HepG2 (cell line): Measurements from ENCODE around the gene RELL1. TPM values are rescaled to one million over a fixed set of nuclear protein-coding genes. Genes with fewer than 3 reads are reported as not detected.
A peak's percentile ranks its signal among the peaks of the same experiment; 100 is the strongest.

ENCODE experiments used
- AHR ChIP-seq: IDR thresholded peaks from 2 replicates; pipeline ENCODE4 v1.6.1; 2018; ENCODE audit warnings: missing genetic modification reagents, missing compliant biosample characterization
- ATF3 ChIP-seq: sonication (generic); formaldehyde crosslinking; IDR thresholded peaks from 2 replicates; pipeline ENCODE4 v1.4.0; 2020; ENCODE audit warnings: missing genetic modification reagents
- CTCF ChIP-seq: sonication (generic); formaldehyde crosslinking; IDR thresholded peaks from 2 replicates; pipeline ENCODE4 v1.5.0; 2020; ENCODE audit warnings: mild to moderate bottlenecking, missing genetic modification reagents, moderate library complexity
- ERF ChIP-seq: IDR thresholded peaks from 2 replicates; pipeline ENCODE4 v1.6.1; 2018; ENCODE audit warnings: missing biosample characterization, missing genetic modification reagents
- GABPA ChIP-seq, 2 experiments: IDR thresholded peaks; 2 replicates each; pipeline ENCODE4 v1.6.1; 2011 to 2016; ENCODE audit warnings: low read depth in 2 of 2, low read length in 1 of 2, missing biosample characterization in 1 of 2, missing genetic modification characterization in 1 of 2
- HNRNPL ChIP-seq: fragments of 200-400 bp; formaldehyde crosslinking; IDR thresholded peaks from 2 replicates; pipeline ENCODE4 v1.6.1; 2017; ENCODE audit warnings: mild to moderate bottlenecking, low read depth, low read length
- HOXD1 ChIP-seq: sonication (generic); formaldehyde crosslinking; IDR thresholded peaks from 2 replicates; pipeline ENCODE4 v1.5.0; 2020; ENCODE audit warnings: missing genetic modification reagents
- JDP2 ChIP-seq: sonication (generic); formaldehyde crosslinking; IDR thresholded peaks from 2 replicates; pipeline ENCODE4 v1.8.1; 2022; ENCODE audit warnings: missing genetic modification reagents, borderline replicate concordance
- MXD3 ChIP-seq: IDR thresholded peaks from 2 replicates; pipeline ENCODE4 v1.6.1; 2016; ENCODE audit warnings: mild to moderate bottlenecking, missing biosample characterization, missing genetic modification reagents
- NPAS2 ChIP-seq: sonication (generic); formaldehyde crosslinking; IDR thresholded peaks from 2 replicates; pipeline ENCODE4 v1.8.0; 2022; ENCODE audit warnings: mild to moderate bottlenecking, missing genetic modification reagents, borderline replicate concordance
- RARG ChIP-seq: sonication (generic); formaldehyde crosslinking; IDR thresholded peaks from 2 replicates; pipeline ENCODE4 v1.4.0; 2020; ENCODE audit warnings: low read depth, mild to moderate bottlenecking, missing genetic modification reagents
- SP1 ChIP-seq, 2 experiments: fragments of 450-650 bp in 1 of 2; sonication (generic) in 1 of 2; formaldehyde crosslinking in 1 of 2; IDR thresholded peaks; 2 replicates each; pipeline versions ENCODE4 v1.4.0 to v1.6.1; 2016 to 2020; ENCODE audit warnings: missing genetic modification reagents in 1 of 2
- TFAP4 ChIP-seq: sonication (generic); IDR thresholded peaks from 2 replicates; pipeline ENCODE4 v1.6.1; 2016; ENCODE audit warnings: low read depth, borderline replicate concordance
- THYN1 ChIP-seq: sonication (generic); formaldehyde crosslinking; IDR thresholded peaks from 2 replicates; pipeline ENCODE4 v1.8.1; 2023; ENCODE audit warnings: low read depth, mild to moderate bottlenecking, moderate library complexity, missing genetic modification reagents, borderline replicate concordance
- XBP1 ChIP-seq: sonication (generic); formaldehyde crosslinking; IDR thresholded peaks from 2 replicates; pipeline ENCODE4 v1.5.0; 2020; ENCODE audit warnings: missing genetic modification reagents
- ZC3H13 ChIP-seq: sonication (generic); formaldehyde crosslinking; IDR thresholded peaks from 2 replicates; pipeline ENCODE4 v1.8.1; 2023; ENCODE audit warnings: mild to moderate bottlenecking, missing genetic modification reagents, moderate library complexity
- ZNF446 ChIP-seq: sonication (generic); formaldehyde crosslinking; IDR thresholded peaks from 2 replicates; pipeline ENCODE4 v1.5.0; 2020; ENCODE audit warnings: mild to moderate bottlenecking, missing genetic modification reagents
- ZNF496 ChIP-seq: sonication (generic); formaldehyde crosslinking; IDR thresholded peaks from 2 replicates; pipeline ENCODE4 v1.8.1; 2023; ENCODE audit warnings: mild to moderate bottlenecking, moderate library complexity, missing genetic modification reagents; ENCODE audit not compliant: insufficient replicate concordance
- ZNF747 ChIP-seq: sonication (generic); formaldehyde crosslinking; IDR thresholded peaks from 2 replicates; pipeline ENCODE4 v1.8.1; 2023; ENCODE audit warnings: missing genetic modification reagents, mild to moderate bottlenecking, borderline replicate concordance
- ZNF770 ChIP-seq: sonication (generic); formaldehyde crosslinking; IDR thresholded peaks from 2 replicates; pipeline ENCODE4 v1.5.0; 2020; ENCODE audit warnings: mild to moderate bottlenecking, missing genetic modification reagents
- ZNF777 ChIP-seq: sonication (generic); formaldehyde crosslinking; IDR thresholded peaks from 2 replicates; pipeline ENCODE4 v1.4.0; 2020; ENCODE audit warnings: missing genetic modification reagents
- ZNF792 ChIP-seq: IDR thresholded peaks from 2 replicates; pipeline ENCODE4 v1.6.1; 2016
- ZUFSP ChIP-seq: sonication (generic); formaldehyde crosslinking; IDR thresholded peaks from 2 replicates; pipeline ENCODE4 v1.9.0; 2021; ENCODE audit warnings: missing genetic modification reagents, mild to moderate bottlenecking, borderline replicate concordance
- polyA plus RNA-seq, 8 experiments: library from polyadenylated mRNA; depleted of rRNA in 3 of 8; stranded (reverse) in 7 of 8; unstranded in 1 of 8; fragments of >200 nt; fragmentation: Illumina TruSeq in 4 of 8; extraction: Trizol in 4 of 8; gene quantifications; 2 replicates each; pipeline versions ENCODE4 v1.2.1 to v1.2.3, GENCODE V29; 2011 to 2016; ENCODE audit warnings: low read depth in 4 of 8, missing spikeins in 1 of 8, mixed read lengths in 1 of 8; ENCODE audit not compliant: insufficient read depth in 1 of 8
- total RNA-seq, 5 experiments: library from RNA; depleted of rRNA; stranded (reverse); fragments of >200 nt; fragmentation: Illumina TruSeq; extraction: Trizol; gene quantifications; 2 replicates each; pipeline ENCODE4 v1.2.3, GENCODE V29; 2016; ENCODE audit warnings: low read depth in 1 of 5

Gene RELL1
- total and polyA plus RNA-seq, 2 of the 13 experiments (the other 11 are each of a cell fraction or from before 2014, with no cell fraction given): 8.4 to 58.4 TPM

- TF ChIP-seq ZC3H13 (no peak), THYN1 (CRISPR knock-in tag) (no peak), CTCF (CRISPR knock-in tag) (no peak), ERF (peak; percentile 72), JDP2 (CRISPR knock-in tag) (no peak), HNRNPL (no peak), AHR (CRISPR knock-in tag) (no peak), XBP1 (CRISPR knock-in tag) (no peak), RARG (CRISPR knock-in tag) (no peak), SP1 (IDR thresholded peaks at IDR 0.05) (no peak), SP1 (CRISPR knock-in tag; IDR thresholded peaks at IDR 0.05) (no peak), NPAS2 (no peak), MXD3 (CRISPR knock-in tag) (no peak), HOXD1 (CRISPR knock-in tag) (no peak), ZNF496 (no peak), ZNF792 (no peak), GABPA (IDR thresholded peaks at IDR 0.05; ENCODE audit: low read depth, low read length) (no peak), GABPA (CRISPR knock-in tag; IDR thresholded peaks at IDR 0.05; ENCODE audit: low read depth) (no peak; the same call in 1 of the 2 replicates), ATF3 (peak; percentile 97), ZUFSP (CRISPR knock-in tag) (no peak), TFAP4 (0 out of 2 replicates have a peak, but pooled peaks have one; percentile 53), ZNF777 (no peak), ZNF747 (CRISPR knock-in tag) (peak; percentile 59; the same call in 1 of the 2 replicates), ZNF770 (CRISPR knock-in tag) (no peak), ZNF446 (CRISPR knock-in tag) (no peak)
Measured at GRCh38 chr4:37648084-37648817, 37.9 kb downstream of the RELL1 start (continued).
